HuH-7 (cell line): ENCODE data around the gene PTPRT.
"Not testable (repeated sequence)": the region's sequence is repeated elsewhere in the genome, so short reads cannot be mapped to it uniquely, and the experiment has no call there.

Experiments used
- DNase-seq: peaks from one replicate; pipeline ENCODE4 v3.0.0; 2011; ENCODE audit warnings: low spot score

The PTPRT gene

DNA sequence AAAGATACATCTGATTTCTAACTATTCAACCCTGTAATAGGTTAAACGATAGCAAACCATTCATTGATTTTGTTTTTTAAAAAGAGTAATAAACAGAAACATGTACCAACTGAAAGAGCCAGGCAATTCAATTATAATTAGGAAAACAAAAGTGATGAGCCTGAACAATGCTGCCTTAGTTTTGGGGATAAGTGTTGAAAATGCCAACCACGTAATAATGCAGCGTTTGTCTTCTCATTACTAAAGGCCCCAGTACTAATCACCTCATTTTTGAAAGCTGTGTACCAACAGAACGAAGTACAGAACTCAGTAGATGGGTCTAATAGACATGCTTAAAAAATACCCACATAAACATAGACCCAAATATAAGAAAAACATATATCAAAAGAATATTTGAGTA is 907.9 kb downstream of the PTPRT start:
- DNase-seq, result no peak

- DNase-seq, result no peak
Measured at GRCh38 chr20:42276718-42277602, 912.7 kb downstream of the PTPRT start.

GRCh38 chr20:42274986-42275385 is 914.7 kb downstream of the PTPRT start:
- DNase-seq, result no peak

DNA sequence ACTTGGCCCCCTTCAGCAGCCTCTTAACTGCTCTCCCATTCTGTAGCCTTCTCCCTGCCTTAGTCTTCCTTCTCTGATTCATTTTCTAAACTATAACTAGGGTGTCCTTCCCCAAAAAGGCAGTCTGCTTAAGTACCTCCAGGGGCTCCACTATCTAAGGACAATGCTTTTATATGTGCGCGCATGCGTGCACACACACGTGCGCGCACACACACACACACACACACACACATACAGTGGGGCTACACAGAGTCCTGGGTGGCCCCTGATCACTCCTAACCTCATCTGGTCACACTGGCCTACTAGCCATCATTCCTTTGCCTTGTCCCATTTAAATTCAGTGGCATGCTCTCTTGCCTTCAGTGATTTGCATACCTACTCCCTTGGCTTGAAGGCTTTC is 917.2 kb downstream of the PTPRT start:
- no peak for DNase-seq

DNA sequence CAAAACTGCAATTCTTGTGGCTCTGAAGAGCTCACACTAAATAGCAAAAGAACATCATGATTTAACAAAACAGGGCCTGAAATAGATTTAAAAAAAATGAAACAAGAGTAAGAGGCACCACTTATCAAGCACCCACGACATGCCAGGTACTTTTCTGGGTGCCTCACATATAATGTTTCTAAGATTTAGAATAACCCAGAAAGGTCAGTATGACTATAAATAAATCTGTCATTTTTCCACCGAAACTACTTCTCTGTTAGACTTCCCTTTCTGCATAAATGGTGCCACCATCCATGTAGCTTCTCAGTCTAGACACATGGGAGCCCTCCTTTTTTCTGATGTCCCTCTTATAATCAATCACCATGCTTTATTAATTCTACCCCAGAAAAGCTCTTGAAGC is 919.2 kb downstream of the PTPRT start:
- DNase-seq, result no peak

DNA sequence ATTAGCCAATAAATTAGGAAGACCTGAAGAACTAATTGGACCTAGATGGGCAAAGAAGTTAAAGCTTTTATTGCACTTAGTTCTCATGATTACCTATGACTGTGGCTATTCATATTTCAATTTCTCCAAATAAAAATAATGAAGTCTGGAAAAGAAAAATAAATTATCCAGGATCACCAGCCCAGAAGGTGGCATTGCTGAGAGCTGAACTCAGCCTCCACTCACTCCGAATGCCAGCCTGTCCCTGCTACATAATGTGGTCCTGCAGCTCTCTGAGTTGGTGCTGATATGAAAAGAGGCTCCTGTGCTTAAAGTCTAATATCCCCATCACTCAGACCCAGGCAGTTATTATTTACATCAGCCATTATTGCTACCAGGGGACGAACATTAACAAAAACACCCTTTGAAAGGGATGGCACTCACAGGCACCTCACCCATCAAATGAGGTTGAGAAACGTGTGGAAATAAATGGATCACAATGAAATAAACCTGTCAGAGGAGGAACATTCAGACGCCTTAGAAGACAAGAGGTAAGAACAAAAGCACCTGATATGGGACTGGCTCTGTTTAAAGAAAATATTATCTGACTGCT is 921.8 kb downstream of the PTPRT start:
- no peak for DNase-seq

DNA sequence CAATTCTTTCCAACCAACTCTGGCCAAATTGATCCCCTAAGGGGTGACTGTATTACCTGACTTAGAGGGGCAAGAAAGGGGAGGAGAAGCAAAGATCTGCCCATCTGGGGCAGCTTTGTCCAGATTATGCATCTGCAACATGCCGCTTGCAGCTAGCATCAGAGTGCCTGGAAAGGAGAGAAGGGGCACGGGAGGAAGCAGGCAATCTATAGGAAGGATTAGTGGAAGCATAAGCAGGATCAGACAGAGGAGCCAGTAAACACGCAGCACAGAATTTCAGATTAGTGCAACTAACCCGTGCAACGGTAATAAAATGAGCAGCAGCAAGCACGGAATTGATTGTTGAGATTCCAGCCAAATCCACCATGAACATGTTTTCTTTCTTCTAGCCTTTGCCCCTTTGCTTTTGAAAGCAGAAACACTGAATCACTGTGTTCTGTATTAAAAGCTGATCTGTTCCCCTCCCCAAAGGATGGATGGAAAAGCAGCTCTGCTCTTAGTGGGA is 927.9 kb downstream of the PTPRT start:
- no peak for DNase-seq

- no peak for DNase-seq
Measured at GRCh38 chr20:42260184-42260583, 929.5 kb downstream of the PTPRT start.

DNA sequence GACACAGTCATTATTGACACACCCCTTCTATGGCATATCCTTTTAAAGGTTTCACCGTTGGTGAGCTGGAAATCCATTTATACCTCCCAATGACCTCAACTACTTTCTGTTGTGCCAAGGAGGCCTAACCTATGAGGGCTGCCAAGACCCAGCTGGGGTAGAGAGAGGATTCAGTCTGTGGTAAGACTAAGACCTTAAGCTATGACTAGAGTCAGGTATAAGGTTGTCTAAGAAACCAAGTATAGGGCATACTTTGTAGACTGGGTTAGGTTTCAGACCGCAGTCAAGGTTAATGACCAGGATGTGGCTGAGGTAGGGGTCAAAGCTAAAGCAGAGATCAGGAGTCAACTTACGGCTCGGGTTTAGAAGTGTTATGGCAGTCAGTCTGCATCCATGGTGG is 930.3 kb downstream of the PTPRT start:
- DNase-seq, result no peak

DNA sequence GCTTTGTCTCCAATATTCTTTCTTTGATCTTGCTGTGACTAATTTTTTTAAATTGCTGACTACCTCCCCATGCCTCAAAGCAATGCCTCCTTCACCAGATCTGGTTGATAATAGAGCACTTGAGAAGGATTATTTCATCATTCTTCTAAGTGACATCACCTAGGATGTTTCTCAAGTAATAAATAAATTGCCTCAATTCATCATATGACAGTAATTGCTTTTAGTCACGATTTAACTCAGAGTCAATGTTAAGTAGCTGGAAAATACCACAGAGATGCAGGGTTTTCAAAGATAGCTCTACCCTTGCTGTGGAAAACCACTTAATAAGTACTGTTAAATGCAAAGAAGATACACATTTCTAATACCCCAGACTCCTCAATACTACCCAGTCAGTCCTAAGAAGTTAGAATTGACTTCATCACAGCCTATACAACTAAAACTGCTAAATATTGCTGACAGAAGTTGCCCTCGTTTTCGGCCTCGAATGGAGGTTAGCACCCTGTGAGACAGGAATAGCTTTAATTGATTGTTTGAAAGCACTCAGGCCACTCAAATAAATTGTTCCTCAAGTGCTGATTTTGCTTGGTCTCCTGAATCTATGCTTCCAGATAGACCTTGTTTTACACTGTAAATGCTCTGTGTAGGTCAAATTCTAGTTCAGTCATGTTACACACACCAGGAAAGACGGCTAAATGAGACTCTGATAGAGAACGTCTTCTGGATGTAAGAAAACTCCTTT is 931.0 kb downstream of the PTPRT start:
- no peak for DNase-seq

GRCh38 chr20:42255821-42256220 is 933.9 kb downstream of the PTPRT start:
- no peak for DNase-seq

GRCh38 chr20:42254673-42255072 is 935.0 kb downstream of the PTPRT start:
- DNase-seq, result no peak

- DNase-seq, result no peak
Measured at GRCh38 chr20:42252116-42252515, 937.6 kb downstream of the PTPRT start.

DNA sequence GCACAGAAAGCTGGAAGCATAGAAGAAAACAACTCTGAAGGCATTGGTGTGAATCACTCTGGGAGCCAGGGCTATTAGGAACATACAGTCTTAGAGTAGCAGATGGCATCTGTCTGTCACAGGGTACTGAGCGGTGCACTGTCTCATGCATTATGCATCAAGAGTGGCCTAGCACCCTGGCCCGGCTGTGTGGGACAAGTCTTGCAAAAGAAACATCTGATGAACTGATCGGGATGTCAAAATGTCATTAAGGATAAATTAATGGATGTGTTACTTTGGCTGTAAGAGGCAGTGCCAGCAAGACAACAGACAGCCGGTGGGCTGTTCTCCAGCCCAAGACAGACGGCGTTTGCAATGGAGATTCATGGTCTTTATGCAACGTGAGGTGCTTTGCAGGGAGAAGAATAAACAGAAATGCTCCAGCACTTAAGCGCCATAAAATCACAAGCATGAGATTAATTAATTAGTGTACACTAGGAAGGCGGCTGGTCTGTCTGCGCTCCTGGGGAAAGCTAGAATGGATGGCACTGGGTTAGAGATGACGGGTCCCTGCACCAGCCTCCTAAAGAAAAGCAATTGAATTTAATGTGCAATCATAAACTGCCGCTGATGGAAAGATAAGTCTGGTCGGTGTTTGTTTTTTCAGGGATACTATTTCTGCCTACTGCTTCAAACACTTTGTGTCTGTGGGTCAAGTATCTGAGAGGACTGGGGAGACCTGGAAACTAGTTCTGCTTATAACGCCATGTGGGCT is 970.9 kb downstream of the PTPRT start:
- no peak for DNase-seq

GRCh38 chr20:42214074-42214473 is 975.6 kb downstream of the PTPRT start:
- DNase-seq, result no peak

- no peak for DNase-seq
Measured at GRCh38 chr20:42212391-42212790, 977.3 kb downstream of the PTPRT start.

- not testable (repeated sequence) for DNase-seq
Measured at GRCh38 chr20:42206557-42206956, 983.1 kb downstream of the PTPRT start.

GRCh38 chr20:42204109-42204660 is 985.5 kb downstream of the PTPRT start:
- DNase-seq, result no peak

- no peak for DNase-seq
Measured at GRCh38 chr20:42197599-42197998, 992.1 kb downstream of the PTPRT start.

DNA sequence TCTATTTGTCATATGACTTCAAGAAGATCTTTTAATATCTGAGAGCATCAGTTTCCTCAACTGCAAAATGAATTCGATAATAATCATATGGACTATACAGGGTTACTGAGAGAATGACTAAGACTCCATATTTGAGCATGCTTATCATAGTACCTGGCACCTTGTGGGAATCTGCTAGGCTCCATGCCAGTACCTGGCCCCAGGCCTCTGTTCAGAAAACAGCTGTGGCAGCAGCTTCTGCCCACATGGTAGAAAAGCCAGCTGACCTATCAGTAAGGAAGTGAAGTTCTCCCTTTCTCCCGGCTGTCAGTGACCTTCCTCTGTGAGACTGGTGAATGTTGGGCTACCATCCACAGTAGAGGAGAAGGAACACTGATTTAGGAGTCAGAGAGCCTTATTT is 996.6 kb downstream of the PTPRT start:
- DNase-seq, result no peak

GRCh38 chr20:42192321-42192720 is 997.4 kb downstream of the PTPRT start:
- no peak for DNase-seq
